Measurements from ENCODE around the gene MFSD6.

MFSD6 gene

DNA sequence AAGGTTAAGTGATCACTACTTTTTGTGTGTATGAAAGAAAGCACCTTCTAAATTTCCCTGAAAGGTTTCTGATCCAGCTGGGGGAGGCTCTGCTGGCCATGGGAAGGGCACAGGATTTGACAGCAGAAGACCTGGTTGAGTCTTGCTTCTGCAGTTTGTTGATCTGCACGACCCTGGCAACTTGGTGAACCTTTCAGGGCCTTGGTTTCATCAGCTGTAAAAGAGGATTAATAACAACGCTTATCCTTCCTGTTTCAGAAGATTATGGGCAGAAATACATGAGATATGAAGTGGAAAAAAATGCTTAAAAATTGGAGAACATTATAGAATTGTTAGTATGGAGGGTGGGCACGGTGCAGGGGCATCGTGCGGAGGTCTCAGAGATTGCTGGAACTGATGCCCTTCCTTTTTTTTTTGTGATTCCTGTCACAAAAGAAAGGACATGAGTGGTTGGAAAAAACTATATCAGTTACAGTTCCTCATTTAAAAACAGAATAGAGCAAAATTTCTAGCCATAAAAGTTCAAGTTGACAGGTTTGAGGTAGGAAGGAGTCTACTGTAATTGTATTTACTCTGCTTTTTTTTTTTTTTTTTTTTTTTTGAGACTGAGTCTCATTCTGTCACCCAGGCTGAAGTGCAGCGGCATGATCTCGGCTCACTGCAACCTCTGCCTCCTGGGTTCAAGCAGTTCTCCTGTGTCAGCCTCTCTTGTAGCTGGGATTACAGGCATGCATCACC, 47.4 kb downstream of the MFSD6 start:
- DNase-seq (ENCODE audit: low read depth, low spot score), result no peak

DNA sequence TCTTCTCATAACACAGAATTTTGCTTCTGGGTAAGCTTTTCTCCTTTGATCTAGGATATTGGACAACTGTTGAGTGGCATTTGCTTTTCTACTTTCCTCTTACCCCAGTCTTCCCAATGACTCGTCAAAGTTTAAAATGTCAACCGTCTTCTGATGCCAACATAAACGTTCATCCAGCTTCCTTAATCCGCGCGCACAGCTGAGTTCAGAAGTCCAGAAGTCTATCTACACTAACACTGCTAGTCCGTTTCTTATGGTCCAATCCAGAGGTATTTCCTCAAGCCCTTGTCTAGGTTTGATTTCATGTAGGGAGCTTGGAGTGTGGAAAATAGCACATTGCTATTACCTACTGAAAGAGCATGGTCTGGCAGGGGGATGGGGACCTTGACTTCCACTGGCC, 48.7 kb downstream of the MFSD6 start:
- no peak for TF ChIP-seq CTCF (IDR thresholded peaks at IDR 0.05; ENCODE audit: low read depth, low read length)
- in situ Hi-C loops (cut with HindIII; ENCODE audit: low sequenced_read_pairs), result no loop called here
- DNase-seq (ENCODE audit: low read depth, low spot score), result no peak
- H3K4me3 ChIP-seq (ENCODE audit: low read depth, low read length), result no peak overlapping the region

More for the DNA sequence above, 47.4 kb downstream of the MFSD6 start:
- no peak for TF ChIP-seq CTCF (IDR thresholded peaks at IDR 0.05; ENCODE audit: low read depth, low read length)
- H3K4me3 ChIP-seq (ENCODE audit: low read depth, low read length), result no peak overlapping the region
- in situ Hi-C loops (cut with HindIII; ENCODE audit: low sequenced_read_pairs), result no loop called here

- TF ChIP-seq CTCF (IDR thresholded peaks at IDR 0.05; ENCODE audit: low read depth, low read length), result no peak
- H3K4me3 ChIP-seq (ENCODE audit: low read depth, low read length), result no peak overlapping the region
- DNase-seq (ENCODE audit: low read depth, low spot score), result no peak
- in situ Hi-C loops (cut with HindIII; ENCODE audit: low sequenced_read_pairs), result no loop called here
Observed at GRCh38 chr2:190457256-190457655, 49.1 kb downstream of the MFSD6 start.

DNA sequence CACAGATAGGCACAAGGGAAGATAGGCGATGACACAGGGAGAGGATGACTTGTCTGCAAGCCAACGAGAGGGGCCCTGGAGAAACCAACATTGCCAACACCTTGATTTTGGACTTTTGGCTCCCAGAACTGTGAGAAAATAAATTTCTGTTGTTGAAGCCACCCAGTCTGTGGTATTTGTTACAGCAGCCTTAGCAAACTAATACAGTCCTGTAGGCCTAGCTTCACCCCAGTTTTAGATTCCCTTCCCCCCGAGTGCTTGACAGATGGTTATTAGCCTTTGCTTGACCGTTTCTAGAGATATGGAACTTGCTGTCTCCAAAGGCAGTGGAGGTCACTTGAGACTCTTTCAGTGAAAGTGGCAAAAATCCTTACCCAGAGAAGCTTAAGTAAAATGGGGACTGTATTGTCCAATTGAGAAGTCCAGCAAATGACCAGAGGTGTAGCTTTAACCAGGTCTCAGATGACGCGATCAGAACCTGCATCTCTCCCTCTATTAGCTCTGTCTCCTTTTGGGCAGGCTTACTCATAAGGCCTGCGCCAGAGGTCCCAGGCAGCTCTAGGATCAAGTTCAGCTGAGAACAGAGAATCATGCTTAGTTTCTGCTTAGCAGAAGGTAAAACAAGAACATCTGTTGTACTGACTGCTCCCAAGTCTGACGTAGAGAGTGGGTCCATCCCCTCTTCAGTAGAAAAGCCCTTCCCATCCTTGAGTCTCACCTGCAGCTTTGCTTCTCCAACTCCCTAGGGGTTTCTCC, 50.4 kb downstream of the MFSD6 start:
- TF ChIP-seq CTCF (IDR thresholded peaks at IDR 0.05; ENCODE audit: low read depth, low read length), result no peak
- in situ Hi-C loops (cut with HindIII; ENCODE audit: low sequenced_read_pairs), result no loop called here

DNA sequence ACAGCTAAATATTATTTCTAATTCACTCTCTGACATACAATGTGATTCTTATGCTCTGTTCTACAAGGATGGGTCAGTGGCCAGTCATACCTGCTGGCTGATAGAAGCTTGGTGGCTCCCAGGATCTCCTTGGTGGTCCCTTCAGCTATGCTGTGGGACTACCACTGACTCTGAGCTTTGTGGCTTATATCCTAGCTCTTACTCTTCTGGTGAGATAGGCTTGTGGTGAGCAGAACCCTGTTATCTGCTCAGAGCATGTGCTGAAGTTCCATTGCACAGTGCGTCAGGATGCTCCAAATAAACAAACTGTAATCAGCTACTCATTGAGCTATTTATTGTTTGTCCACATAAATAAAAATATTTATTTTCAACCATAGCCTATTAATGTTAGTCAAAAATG, 51.7 kb downstream of the MFSD6 start:
- DNase-seq (ENCODE audit: low read depth, low spot score), result no peak

More for the DNA sequence above, 50.4 kb downstream of the MFSD6 start:
- H3K4me3 ChIP-seq (ENCODE audit: low read depth, low read length), result no peak overlapping the region
- no peak for DNase-seq (ENCODE audit: low read depth, low spot score)

DNA sequence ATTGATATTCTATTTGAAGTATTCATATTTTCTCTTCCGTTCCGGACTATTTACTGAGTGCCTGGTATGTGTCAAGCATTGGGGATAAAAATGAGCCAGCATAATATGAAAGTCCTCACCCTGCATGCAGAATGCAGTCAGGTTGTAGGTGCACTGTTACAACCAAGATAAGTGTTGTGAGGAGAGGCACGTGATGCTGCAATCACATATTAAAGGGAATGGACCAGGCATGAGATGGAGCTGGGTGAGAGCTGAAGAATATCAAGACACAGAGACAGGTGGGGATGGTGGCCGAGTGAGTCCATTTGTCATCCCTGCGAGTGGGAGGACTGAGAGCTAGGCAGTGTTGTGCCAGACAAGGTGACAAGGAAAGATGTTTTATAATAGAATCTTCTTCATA, 52.3 kb downstream of the MFSD6 start:
- no peak for TF ChIP-seq CTCF (IDR thresholded peaks at IDR 0.05; ENCODE audit: low read depth, low read length)
- no peak for DNase-seq (ENCODE audit: low read depth, low spot score)
- no peak overlapping the region for H3K4me3 ChIP-seq (ENCODE audit: low read depth, low read length)
- in situ Hi-C loops (cut with HindIII; ENCODE audit: low sequenced_read_pairs), result no loop called here

More for the DNA sequence above, 51.7 kb downstream of the MFSD6 start:
- no peak for TF ChIP-seq CTCF (IDR thresholded peaks at IDR 0.05; ENCODE audit: low read depth, low read length)
- H3K4me3 ChIP-seq (ENCODE audit: low read depth, low read length), result no peak overlapping the region
- in situ Hi-C loops (cut with HindIII; ENCODE audit: low sequenced_read_pairs), result no loop called here
